Measurements from ENCODE around the gene STAB1. TPM values are rescaled to one million over a fixed set of nuclear protein-coding genes. Genes with fewer than 3 reads are reported as not detected.

The STAB1 gene
- polyA plus RNA-seq, 3 donors = 3.8 to 535 (median 15.8) TPM

- Mint-ChIP-seq H3K9me3 (peaks cover 0 to 3% (median 0%) of the 10 kb centered on the region in 7 donors), H3K36me3 (peaks cover 48 to 88% of the 10 kb centered on the region in 2 donors), H3K27me3 (ENCODE audit: low read depth in 3 of 3) (peaks cover 0 to 1% (median 0%) of the 10 kb centered on the region in 3 donors), H3K4me1 (no peaks in the 10 kb centered on the region), H3K27ac (peak overlapping the region in 2 of 7 donors; percentile 15 to 73), H3K4me3 (no peak overlapping the region)
- H3K4me2 ChIP-seq (replicated peaks; ENCODE audit: extremely low read depth, low read length, poor library complexity, severe bottlenecking) = no peak overlapping the region
- H3K4me1 ChIP-seq (ENCODE audit: control insufficient read depth in 1 of 2, insufficient read depth in 2 of 2, low read length in 2 of 2) = no peaks in the 10 kb centered on the region
- H2AFZ ChIP-seq (ENCODE audit: insufficient read depth, low read depth, low read length, poor library complexity, severe bottlenecking) = no peak overlapping the region
- no peak overlapping the region for H3K4me3 ChIP-seq (replicated peaks in 1 of 3; ENCODE audit: low read depth in 2 of 3, low read length in 3 of 3)
- no peaks in the 10 kb centered on the region for H4K20me1 ChIP-seq (ENCODE audit: insufficient read depth, low read length)
- WGBS (ENCODE audit: insufficient coverage) = 94% methylated on average over 2 of the region's 2 CpGs
- TF ChIP-seq CTCF (IDR thresholded peaks at IDR 0.05) = no peak
- H3K9ac ChIP-seq (ENCODE audit: insufficient read depth, low read length, poor library complexity, severe bottlenecking) = no peak overlapping the region
- no peak for DNase-seq
- no peaks in the 10 kb centered on the region for H3K9me3 ChIP-seq (replicated peaks in 1 of 2; ENCODE audit: control insufficient read depth in 1 of 2, insufficient read depth in 1 of 2, low read length in 2 of 2)
- intact Hi-C loops (cut with micrococcal nuclease) = no loop called here
- H3K36me3 ChIP-seq (replicated peaks in 1 of 2; ENCODE audit: control insufficient read depth in 1 of 2, insufficient read depth in 2 of 2, low read length in 2 of 2) = peaks cover 47 to 87% of the 10 kb centered on the region in 2 donors
- no peak overlapping the region for H3K27ac ChIP-seq (ENCODE audit: low read depth in 1 of 2, low read length in 2 of 2)
- H3K27me3 ChIP-seq (ENCODE audit: control insufficient read depth in 2 of 2, insufficient read depth in 2 of 2, low read length in 2 of 2) = no peaks in the 10 kb centered on the region
- H3K79me2 ChIP-seq (ENCODE audit: insufficient read depth, low read length) = no peaks in the 10 kb centered on the region
Observed at GRCh38 chr3:52568069-52568468, 72.9 kb downstream of the STAB1 start.

- Mint-ChIP-seq H3K27ac (peak overlapping the region in 2 of 7 donors; percentile 46 to 74), H3K4me3 (no peak overlapping the region), H3K9me3 (peaks cover 0 to 3% (median 0%) of the 10 kb centered on the region in 7 donors), H3K36me3 (peaks cover 57 to 87% of the 10 kb centered on the region in 2 donors), H3K4me1 (no peaks in the 10 kb centered on the region), H3K27me3 (ENCODE audit: low read depth in 3 of 3) (peaks cover 0 to 1% (median 0%) of the 10 kb centered on the region in 3 donors)
- peaks cover 6% of the 10 kb centered on the region for H4K20me1 ChIP-seq (ENCODE audit: insufficient read depth, low read length)
- no peak overlapping the region for H2AFZ ChIP-seq (ENCODE audit: insufficient read depth, low read depth, low read length, poor library complexity, severe bottlenecking)
- H3K27me3 ChIP-seq (ENCODE audit: control insufficient read depth in 2 of 2, insufficient read depth in 2 of 2, low read length in 2 of 2) = no peaks in the 10 kb centered on the region
- TF ChIP-seq CTCF (IDR thresholded peaks at IDR 0.05) = no peak
- no peak overlapping the region for H3K4me3 ChIP-seq (replicated peaks in 1 of 3; ENCODE audit: low read depth in 2 of 3, low read length in 3 of 3)
- intact Hi-C loops (cut with micrococcal nuclease) = no loop called here
- H3K27ac ChIP-seq (ENCODE audit: low read depth in 1 of 2, low read length in 2 of 2) = no peak overlapping the region
- 100% methylated on average over 3 of the region's 4 CpGs for WGBS (ENCODE audit: insufficient coverage)
- no peaks in the 10 kb centered on the region for H3K9me3 ChIP-seq (replicated peaks in 1 of 2; ENCODE audit: control insufficient read depth in 1 of 2, insufficient read depth in 1 of 2, low read length in 2 of 2)
- H3K4me1 ChIP-seq (ENCODE audit: control insufficient read depth in 1 of 2, insufficient read depth in 2 of 2, low read length in 2 of 2) = no peaks in the 10 kb centered on the region
- H3K9ac ChIP-seq (ENCODE audit: insufficient read depth, low read length, poor library complexity, severe bottlenecking) = no peak overlapping the region
- no peak for DNase-seq
- no peak overlapping the region for H3K4me2 ChIP-seq (replicated peaks; ENCODE audit: extremely low read depth, low read length, poor library complexity, severe bottlenecking)
- H3K79me2 ChIP-seq (ENCODE audit: insufficient read depth, low read length) = no peaks in the 10 kb centered on the region
- peaks cover 49 to 89% of the 10 kb centered on the region in 2 donors for H3K36me3 ChIP-seq (replicated peaks in 1 of 2; ENCODE audit: control insufficient read depth in 1 of 2, insufficient read depth in 2 of 2, low read length in 2 of 2)
Observed at GRCh38 chr3:52570076-52570475, 74.9 kb downstream of the STAB1 start.

All from CD14-positive monocyte (primary cell).